ENCODE results near the gene SKAP2. TPM values are rescaled to one million over a fixed set of nuclear protein-coding genes. Genes with fewer than 3 reads are reported as not detected.

SKAP2 gene
- total and polyA plus RNA-seq, 2 of the 4 experiments (the other 2 are of a cell fraction), result 5.7 to 7.4 TPM

DNA sequence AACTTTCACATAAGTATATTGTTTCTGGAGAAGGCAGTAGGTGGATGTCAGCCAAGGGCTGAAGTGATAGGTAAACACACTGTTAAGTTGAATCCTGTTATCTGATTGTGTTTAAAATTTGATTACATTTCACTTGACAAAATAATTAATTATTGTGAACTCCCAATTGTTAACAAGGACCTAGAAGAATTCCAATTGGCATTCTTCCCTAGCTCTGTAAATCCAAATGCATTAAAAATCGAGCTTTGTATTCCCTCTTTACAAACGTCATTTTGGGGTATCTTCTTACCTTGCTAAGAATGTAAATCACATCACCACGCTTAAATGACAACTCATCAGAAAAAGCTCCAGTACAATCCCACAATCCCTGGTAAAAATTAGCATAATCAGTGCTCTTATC, 179.9 kb downstream of the SKAP2 start:
- dilution Hi-C loops (cut with HindIII; ENCODE audit: low sequenced_read_pairs, unreplicated experiment), result no loop called here

More for the DNA sequence above, 179.9 kb downstream of the SKAP2 start:
- Histone ChIP-seq H3K9me1 (ENCODE audit: insufficient read depth, low read length) (no peaks in the 10 kb centered on the region), H2BK20ac (ENCODE audit: low read depth, low read length) (no peak overlapping the region), H3K9ac (ENCODE audit: low read depth, low read length) (no peak overlapping the region), H2AK5ac (ENCODE audit: low read depth, low read length) (no peak overlapping the region), H2AK9ac (replicated peaks; ENCODE audit: low read depth, low read length, poor library complexity) (no peak overlapping the region), H3K27me3 (ENCODE audit: control insufficient read depth, insufficient read depth, low read length) (no peaks in the 10 kb centered on the region), H3K56ac (ENCODE audit: extremely low read depth, insufficient read depth, low read length) (no peak overlapping the region), H3K79me1 (ENCODE audit: low read depth in 1 of 2, low read length in 2 of 2) (no peaks in the 10 kb centered on the region), H3K27ac (ENCODE audit: insufficient read depth, low read length) (no peak overlapping the region), H3K18ac (ENCODE audit: low read depth, low read length) (no peak overlapping the region), H3K9me3 (ENCODE audit: control insufficient read depth, insufficient read depth, low read length) (no peaks in the 10 kb centered on the region), H3K4me2 (ENCODE audit: low read depth, low read length) (no peak overlapping the region), H3K14ac (replicated peaks; ENCODE audit: low read depth, low read length) (no peak overlapping the region), H3K4me1 (ENCODE audit: control insufficient read depth, insufficient read depth, low read length) (peaks cover 10% of the 10 kb centered on the region), H4K20me1 (ENCODE audit: insufficient read depth, low read length) (no peaks in the 10 kb centered on the region), H4K91ac (ENCODE audit: insufficient read depth, low read depth, low read length) (no peak overlapping the region), H2AFZ (replicated peaks; ENCODE audit: low read length, poor library complexity) (no peak overlapping the region), H4K8ac (ENCODE audit: low read depth in 2 of 2, low read length in 2 of 2) (no peak overlapping the region), H3K36me3 (ENCODE audit: control insufficient read depth, insufficient read depth, low read length) (no peaks in the 10 kb centered on the region), H3K23ac (ENCODE audit: low read depth, low read length) (no peak overlapping the region), H2BK15ac (ENCODE audit: low read depth, low read length) (no peak overlapping the region), H4K5ac (ENCODE audit: low read depth, low read length) (no peak overlapping the region), H2BK5ac (ENCODE audit: low read depth, low read length, poor library complexity, severe bottlenecking) (no peak overlapping the region), H3K4ac (ENCODE audit: low read depth, low read length) (no peak overlapping the region), H2BK120ac (ENCODE audit: low read depth, low read length) (no peak overlapping the region), H3K4me3 (ENCODE audit: insufficient read depth, low read depth, low read length) (no peak overlapping the region)
- ATAC-seq (ENCODE audit: low read depth) (no peak), DNase-seq (peak; percentile 12)
- in situ Hi-C loops (cut with MboI; ENCODE audit: low sequenced_read_pairs), result no loop called here
- POLR2A ChIA-PET (ENCODE audit: unreplicated experiment), result no interaction called here
- BruUV-seq (replicated peaks), result no TSS peak
- intact Hi-C loops (cut with micrococcal nuclease), result no loop called here
- 20% methylated on average over 1 of the region's 3 CpGs; no CpG with 5 or more reads in 1 of the 2 experiments for WGBS, 2 experiments (ENCODE audit: extremely low coverage in 2 of 2, insufficient read length in 1 of 2)
- CTCF ChIA-PET, result interaction anchor here (1.5 kb wide), 1 partner anchor 10 kb away, joined by 3 read pairs; no protein-coding TSS in a partner anchor
- no peak for TF ChIP-seq RAD21 (IDR thresholded peaks at IDR 0.05; ENCODE audit: low read length)
